ENCODE data around the gene B4GALT2.

Gene B4GALT2

DNA sequence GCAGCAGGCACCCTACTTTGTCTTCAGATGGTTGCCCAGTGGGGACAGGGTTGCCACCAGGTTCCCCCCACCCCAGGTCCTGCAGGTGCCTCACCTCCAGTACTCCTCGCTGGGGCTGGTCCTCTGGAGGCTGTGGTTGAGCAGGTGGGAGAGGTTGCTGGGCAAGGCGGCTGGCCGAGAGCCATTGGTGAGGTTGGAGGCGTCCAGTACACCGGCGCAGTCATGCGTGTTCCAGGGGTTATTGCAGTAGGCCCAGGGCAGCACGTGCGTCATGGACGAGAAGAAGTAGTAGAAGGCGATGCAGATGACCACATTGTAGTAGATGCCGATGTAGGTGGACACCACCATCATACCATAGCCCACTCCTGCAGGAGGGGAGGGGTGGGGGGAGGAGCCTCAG, 29.2 kb downstream of the B4GALT2 start:
- Histone ChIP-seq H3K4me1 (ENCODE audit: control insufficient read depth, insufficient read depth, low read length, poor library complexity, severe bottlenecking) (no peaks in the 10 kb centered on the region), H3K4me3 (ENCODE audit: insufficient read depth, low read depth, low read length, poor library complexity, severe bottlenecking) (no peak overlapping the region), H3K27me3 (replicated peaks; ENCODE audit: control insufficient read depth, insufficient read depth, low read length, poor library complexity, severe bottlenecking) (no peaks in the 10 kb centered on the region), H3K36me3 (ENCODE audit: control insufficient read depth, insufficient read depth, low read length) (no peaks in the 10 kb centered on the region), H3K9me3 (ENCODE audit: control insufficient read depth, low read length) (no peaks in the 10 kb centered on the region), H3K27ac (ENCODE audit: insufficient read depth, low read length, poor library complexity, severe bottlenecking) (no peak overlapping the region)
- no peak for DNase-seq

DNA sequence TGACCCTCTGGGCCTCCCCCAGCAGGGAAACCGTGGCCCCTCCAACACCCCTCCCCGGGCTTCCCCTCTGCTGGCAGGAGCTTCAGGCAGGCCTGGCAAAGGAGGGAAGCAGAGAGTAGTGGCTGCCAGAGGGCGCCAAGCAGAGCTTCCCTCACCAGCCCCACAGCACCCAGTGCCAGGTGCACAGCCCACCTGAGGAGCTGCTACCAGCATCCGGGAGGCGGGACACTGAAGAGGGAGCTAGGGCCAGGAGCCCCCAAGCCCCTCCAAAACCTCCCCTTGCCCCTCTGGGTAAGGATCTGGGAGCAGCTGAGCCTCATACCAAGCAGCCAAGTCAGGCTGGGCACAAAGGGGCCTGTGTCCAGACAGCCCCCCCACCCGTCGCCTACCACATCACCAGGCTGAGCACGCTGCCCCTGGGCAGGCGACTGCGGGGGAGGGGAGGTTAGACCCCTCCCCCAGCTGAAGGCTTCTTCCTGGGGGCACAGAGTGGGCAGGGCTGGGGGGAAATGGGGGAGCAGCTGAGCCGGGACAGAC, 32.0 kb downstream of the B4GALT2 start:
- no peaks in the 10 kb centered on the region for H3K36me3 ChIP-seq (ENCODE audit: control insufficient read depth, insufficient read depth, low read length)
- H3K27me3 ChIP-seq (replicated peaks; ENCODE audit: control insufficient read depth, insufficient read depth, low read length, poor library complexity, severe bottlenecking) = no peaks in the 10 kb centered on the region
- H3K4me1 ChIP-seq (ENCODE audit: control insufficient read depth, insufficient read depth, low read length, poor library complexity, severe bottlenecking) = no peaks in the 10 kb centered on the region
- H3K4me3 ChIP-seq (ENCODE audit: insufficient read depth, low read depth, low read length, poor library complexity, severe bottlenecking) = no peak overlapping the region
- no peaks in the 10 kb centered on the region for H3K9me3 ChIP-seq (ENCODE audit: control insufficient read depth, low read length)
- H3K27ac ChIP-seq (ENCODE audit: insufficient read depth, low read length, poor library complexity, severe bottlenecking) = no peak overlapping the region
- no peak for DNase-seq

DNA sequence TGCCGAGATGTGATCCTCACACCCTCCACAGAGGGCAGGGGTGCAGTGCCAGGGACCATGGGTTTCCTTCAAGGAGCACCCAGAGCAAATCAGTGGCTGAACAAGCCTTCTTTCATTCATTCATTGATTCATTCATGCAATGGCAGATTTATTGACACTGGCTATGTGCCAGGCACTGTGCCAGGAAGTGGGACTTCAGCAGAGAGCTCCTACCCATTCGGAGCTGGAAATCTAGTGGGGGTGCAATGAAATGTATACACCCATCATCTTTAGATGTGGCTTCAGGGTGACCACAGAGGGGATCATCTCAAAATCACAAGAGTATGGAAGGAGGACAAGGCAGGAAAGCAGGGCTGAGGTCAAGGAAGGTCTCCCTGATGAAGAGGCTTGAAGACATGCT, 33.4 kb downstream of the B4GALT2 start:
- H3K4me1 ChIP-seq (ENCODE audit: control insufficient read depth, insufficient read depth, low read length, poor library complexity, severe bottlenecking) = no peaks in the 10 kb centered on the region
- H3K27me3 ChIP-seq (replicated peaks; ENCODE audit: control insufficient read depth, insufficient read depth, low read length, poor library complexity, severe bottlenecking) = no peaks in the 10 kb centered on the region
- no peak overlapping the region for H3K27ac ChIP-seq (ENCODE audit: insufficient read depth, low read length, poor library complexity, severe bottlenecking)
- no peaks in the 10 kb centered on the region for H3K9me3 ChIP-seq (ENCODE audit: control insufficient read depth, low read length)
- no peaks in the 10 kb centered on the region for H3K36me3 ChIP-seq (ENCODE audit: control insufficient read depth, insufficient read depth, low read length)
- H3K4me3 ChIP-seq (ENCODE audit: insufficient read depth, low read depth, low read length, poor library complexity, severe bottlenecking) = no peak overlapping the region
- DNase-seq = no peak

DNA sequence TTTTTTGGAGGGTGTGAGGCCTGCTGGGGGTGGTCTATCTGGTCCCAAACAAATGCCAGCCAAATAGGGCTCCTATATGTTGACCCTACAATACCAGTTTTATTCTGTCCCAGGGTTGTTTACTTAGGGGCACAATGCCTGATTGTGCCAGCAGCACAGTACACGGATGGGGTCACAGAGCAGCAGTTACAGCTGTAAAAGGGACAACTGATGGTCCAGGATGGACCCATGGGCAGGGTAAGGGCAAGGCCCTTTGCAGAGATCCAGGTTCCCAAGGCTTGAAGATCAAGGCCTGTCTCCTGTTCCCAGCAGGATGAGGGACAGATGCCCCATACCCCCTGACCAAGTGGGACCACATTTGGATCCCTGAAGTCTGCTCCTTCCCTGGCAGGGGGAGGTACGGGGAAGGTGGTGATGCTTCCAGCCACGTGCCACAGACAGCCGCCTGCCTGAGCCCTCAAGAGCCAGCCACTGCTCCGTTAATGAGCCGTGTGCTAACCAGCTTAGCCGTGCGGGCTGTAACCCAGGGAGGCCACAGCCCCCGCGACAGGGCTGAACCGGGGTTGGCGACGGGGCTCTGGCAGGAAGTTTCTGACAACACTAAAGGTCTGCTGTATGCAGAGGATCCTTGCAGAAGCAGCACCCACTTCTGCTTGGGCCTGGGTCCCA, 34.1 kb downstream of the B4GALT2 start:
- Histone ChIP-seq H3K4me1 (ENCODE audit: control insufficient read depth, insufficient read depth, low read length, poor library complexity, severe bottlenecking) (no peaks in the 10 kb centered on the region), H3K27me3 (replicated peaks; ENCODE audit: control insufficient read depth, insufficient read depth, low read length, poor library complexity, severe bottlenecking) (no peaks in the 10 kb centered on the region), H3K9me3 (ENCODE audit: control insufficient read depth, low read length) (no peaks in the 10 kb centered on the region), H3K36me3 (ENCODE audit: control insufficient read depth, insufficient read depth, low read length) (no peaks in the 10 kb centered on the region), H3K4me3 (ENCODE audit: insufficient read depth, low read depth, low read length, poor library complexity, severe bottlenecking) (no peak overlapping the region), H3K27ac (ENCODE audit: insufficient read depth, low read length, poor library complexity, severe bottlenecking) (no peak overlapping the region)
- DNase-seq = no peak

DNA sequence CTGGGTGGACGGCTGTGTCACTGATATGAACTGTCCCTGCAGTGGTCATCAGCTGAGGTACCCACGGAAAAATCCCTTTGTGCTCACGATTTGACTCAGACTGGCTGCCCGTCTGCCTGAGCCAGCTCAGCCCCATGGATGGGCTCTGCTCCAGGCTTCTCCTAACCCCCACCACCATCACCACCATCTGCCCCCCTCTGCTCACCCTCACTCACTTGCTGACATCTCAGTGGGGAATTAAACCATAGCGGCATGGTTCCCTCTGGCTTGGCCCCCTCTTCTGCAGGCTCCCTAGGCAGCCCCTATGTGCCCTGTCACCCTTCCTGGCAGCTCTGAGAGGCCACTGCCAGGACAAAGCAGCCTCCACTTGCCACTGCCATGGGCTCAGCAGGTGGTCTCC, 34.9 kb downstream of the B4GALT2 start:
- Histone ChIP-seq H3K27me3 (replicated peaks; ENCODE audit: control insufficient read depth, insufficient read depth, low read length, poor library complexity, severe bottlenecking) (no peaks in the 10 kb centered on the region), H3K36me3 (ENCODE audit: control insufficient read depth, insufficient read depth, low read length) (no peaks in the 10 kb centered on the region), H3K27ac (ENCODE audit: insufficient read depth, low read length, poor library complexity, severe bottlenecking) (no peak overlapping the region), H3K4me3 (ENCODE audit: insufficient read depth, low read depth, low read length, poor library complexity, severe bottlenecking) (no peak overlapping the region), H3K4me1 (ENCODE audit: control insufficient read depth, insufficient read depth, low read length, poor library complexity, severe bottlenecking) (no peaks in the 10 kb centered on the region), H3K9me3 (ENCODE audit: control insufficient read depth, low read length) (no peaks in the 10 kb centered on the region)
- no peak for DNase-seq

DNA sequence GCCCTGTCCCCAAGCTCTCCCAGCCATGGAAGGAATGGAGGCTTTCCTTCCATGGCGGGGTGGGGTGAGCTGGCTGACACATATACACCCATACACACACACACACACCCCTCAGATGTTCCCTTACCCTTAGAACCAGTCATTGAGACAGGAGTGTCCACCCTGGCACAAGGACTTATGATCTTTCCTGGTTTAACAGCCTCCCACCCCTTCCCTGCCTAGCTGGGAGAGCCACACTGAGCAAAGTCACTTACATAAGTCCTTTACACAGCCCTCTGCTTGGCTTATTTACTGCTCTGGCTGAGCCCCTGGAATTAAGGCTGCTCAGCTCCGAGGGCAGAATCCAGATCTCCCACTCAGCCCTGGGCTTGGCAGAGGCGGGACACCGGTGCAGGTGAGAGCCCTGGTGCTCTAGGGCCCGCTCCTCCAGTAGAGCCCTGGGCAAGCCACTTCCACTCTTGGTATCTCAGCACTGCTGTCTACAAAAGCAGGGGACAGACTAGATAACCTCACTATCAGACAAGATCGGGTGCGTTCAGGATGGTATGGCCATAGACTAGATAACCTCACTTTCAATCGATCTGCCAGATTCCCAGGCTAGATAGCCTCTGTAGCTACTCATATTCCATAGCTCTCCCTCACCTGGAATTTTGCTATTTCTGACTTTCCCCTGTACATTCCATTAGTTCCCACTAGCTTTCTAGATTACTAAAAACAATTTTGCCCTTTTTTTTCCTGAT, 35.5 kb downstream of the B4GALT2 start:
- H3K9me3 ChIP-seq (ENCODE audit: control insufficient read depth, low read length) = no peaks in the 10 kb centered on the region
- no peaks in the 10 kb centered on the region for H3K27me3 ChIP-seq (replicated peaks; ENCODE audit: control insufficient read depth, insufficient read depth, low read length, poor library complexity, severe bottlenecking)
- no peak overlapping the region for H3K27ac ChIP-seq (ENCODE audit: insufficient read depth, low read length, poor library complexity, severe bottlenecking)
- no peak for DNase-seq
- no peak overlapping the region for H3K4me3 ChIP-seq (ENCODE audit: insufficient read depth, low read depth, low read length, poor library complexity, severe bottlenecking)
- no peaks in the 10 kb centered on the region for H3K4me1 ChIP-seq (ENCODE audit: control insufficient read depth, insufficient read depth, low read length, poor library complexity, severe bottlenecking)
- H3K36me3 ChIP-seq (ENCODE audit: control insufficient read depth, insufficient read depth, low read length) = no peaks in the 10 kb centered on the region

DNA sequence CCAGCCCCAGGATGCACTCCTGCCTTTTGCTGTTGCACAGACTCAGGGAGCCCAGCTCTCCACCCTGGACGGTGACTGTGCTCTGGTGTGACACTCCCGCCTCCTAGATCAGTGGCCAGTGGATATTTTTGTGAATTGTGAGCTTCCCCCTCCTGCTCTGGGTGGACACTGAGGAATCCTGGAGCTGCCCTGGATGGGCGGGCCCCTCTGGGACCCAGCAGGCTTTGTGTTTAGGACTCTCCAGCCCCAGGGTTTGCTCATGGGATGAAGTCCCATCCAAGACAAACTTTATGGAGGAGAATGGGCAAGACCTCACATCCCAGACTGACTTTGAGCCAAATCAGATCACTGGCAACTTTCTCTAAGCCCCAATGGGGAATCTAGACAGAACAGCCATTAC, 36.2 kb downstream of the B4GALT2 start:
- H3K9me3 ChIP-seq (ENCODE audit: control insufficient read depth, low read length) = no peaks in the 10 kb centered on the region
- H3K27ac ChIP-seq (ENCODE audit: insufficient read depth, low read length, poor library complexity, severe bottlenecking) = no peak overlapping the region
- no peaks in the 10 kb centered on the region for H3K27me3 ChIP-seq (replicated peaks; ENCODE audit: control insufficient read depth, insufficient read depth, low read length, poor library complexity, severe bottlenecking)
- no peaks in the 10 kb centered on the region for H3K4me1 ChIP-seq (ENCODE audit: control insufficient read depth, insufficient read depth, low read length, poor library complexity, severe bottlenecking)
- no peaks in the 10 kb centered on the region for H3K36me3 ChIP-seq (ENCODE audit: control insufficient read depth, insufficient read depth, low read length)
- no peak overlapping the region for H3K4me3 ChIP-seq (ENCODE audit: insufficient read depth, low read depth, low read length, poor library complexity, severe bottlenecking)
- DNase-seq = no peak

DNA sequence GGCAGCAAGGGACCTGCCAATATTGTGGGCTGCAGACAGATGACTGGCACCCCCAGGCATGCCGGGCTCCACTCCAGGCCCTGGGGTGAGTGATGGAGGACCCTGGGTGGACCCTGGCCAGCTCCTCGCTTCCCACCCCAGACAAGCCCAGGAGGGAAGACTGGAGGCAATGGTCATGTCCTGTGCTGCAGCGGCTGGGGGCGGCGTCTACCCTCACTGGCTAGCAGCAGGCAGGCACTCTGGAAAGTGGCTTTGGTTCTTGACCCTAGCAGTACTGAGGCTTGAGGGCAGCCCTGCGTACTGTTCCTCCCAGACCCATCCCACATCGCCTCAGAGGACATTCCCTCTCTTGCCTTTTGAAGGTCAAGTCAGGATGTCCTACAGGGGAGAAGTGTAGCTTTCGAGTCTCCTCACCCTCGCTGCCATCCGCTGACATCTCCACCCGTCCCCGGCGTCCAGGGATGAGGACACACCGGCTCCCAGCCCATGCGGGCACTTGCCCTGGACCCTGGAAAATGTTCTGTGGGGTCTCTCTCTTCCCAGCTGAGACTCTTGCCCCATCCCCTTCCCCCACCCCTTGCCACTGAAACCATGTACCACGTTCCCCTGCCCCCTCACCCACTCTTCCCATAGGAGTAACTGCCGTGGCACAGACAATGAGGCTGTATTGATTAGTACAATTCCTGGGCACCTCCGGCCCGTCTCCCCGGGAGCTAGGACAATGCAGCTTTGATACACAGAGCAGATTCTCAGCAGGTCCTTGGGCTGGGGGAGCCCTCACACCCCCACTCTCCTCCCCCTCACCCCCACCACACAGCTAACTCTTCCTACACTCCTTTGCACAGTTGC, 37.3 kb downstream of the B4GALT2 start:
- H3K36me3 ChIP-seq (ENCODE audit: control insufficient read depth, insufficient read depth, low read length) = no peaks in the 10 kb centered on the region
- no peaks in the 10 kb centered on the region for H3K27me3 ChIP-seq (replicated peaks; ENCODE audit: control insufficient read depth, insufficient read depth, low read length, poor library complexity, severe bottlenecking)
- H3K4me3 ChIP-seq (ENCODE audit: insufficient read depth, low read depth, low read length, poor library complexity, severe bottlenecking) = no peak overlapping the region

DNA sequence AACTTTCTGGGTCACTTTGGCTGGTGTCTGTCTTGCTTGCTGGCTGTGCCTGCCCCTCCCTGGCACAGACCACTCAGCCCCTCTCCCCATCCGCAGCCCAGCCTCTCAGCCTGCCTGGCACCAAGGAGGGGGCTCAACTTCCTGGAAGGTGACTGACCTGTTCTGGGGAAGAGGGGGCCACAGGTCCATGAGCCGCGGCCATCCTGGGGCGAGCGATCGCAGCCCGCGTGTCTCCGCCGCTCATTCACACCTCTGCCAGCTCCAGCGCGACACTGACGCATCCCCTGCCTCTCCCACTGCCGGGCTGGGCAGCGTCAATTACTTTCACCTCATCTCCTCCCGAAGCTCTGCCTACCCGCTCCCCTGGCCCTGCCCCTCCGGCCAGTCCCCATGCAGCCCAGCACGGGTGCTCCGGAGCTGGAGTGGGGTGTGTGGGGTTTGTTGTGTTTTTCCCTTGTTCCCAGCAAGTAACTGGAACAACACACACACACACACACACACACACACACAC, 37.9 kb downstream of the B4GALT2 start:
- Histone ChIP-seq H3K4me3 (ENCODE audit: insufficient read depth, low read depth, low read length, poor library complexity, severe bottlenecking) (no peak overlapping the region), H3K27me3 (replicated peaks; ENCODE audit: control insufficient read depth, insufficient read depth, low read length, poor library complexity, severe bottlenecking) (no peaks in the 10 kb centered on the region), H3K9me3 (ENCODE audit: control insufficient read depth, low read length) (no peaks in the 10 kb centered on the region), H3K27ac (ENCODE audit: insufficient read depth, low read length, poor library complexity, severe bottlenecking) (no peak overlapping the region), H3K4me1 (ENCODE audit: control insufficient read depth, insufficient read depth, low read length, poor library complexity, severe bottlenecking) (no peaks in the 10 kb centered on the region), H3K36me3 (ENCODE audit: control insufficient read depth, insufficient read depth, low read length) (no peaks in the 10 kb centered on the region)
- DNase-seq = no peak

More for the DNA sequence above, 37.3 kb downstream of the B4GALT2 start:
- Histone ChIP-seq H3K9me3 (ENCODE audit: control insufficient read depth, low read length) (no peaks in the 10 kb centered on the region), H3K27ac (ENCODE audit: insufficient read depth, low read length, poor library complexity, severe bottlenecking) (no peak overlapping the region), H3K4me1 (ENCODE audit: control insufficient read depth, insufficient read depth, low read length, poor library complexity, severe bottlenecking) (no peaks in the 10 kb centered on the region)
- no peak for DNase-seq

All from effector memory CD4-positive, alpha-beta T cell (primary cell).